ENCODE data around the gene BCR. TPM values are rescaled to one million over a fixed set of nuclear protein-coding genes. Genes with fewer than 3 reads are reported as not detected.

Gene BCR
- total RNA-seq, 1 donor from 2014 or later, result 102 TPM

GRCh38 chr22:23289851-23290724, 109.8 kb downstream of the BCR start:
- Mint-ChIP-seq H3K27me3 (no peaks in the 10 kb centered on the region), H3K27ac (peak overlapping the region; percentile 69), H3K4me1 (ENCODE audit: low read depth) (peaks cover 6% of the 10 kb centered on the region), H3K4me3 (ENCODE audit: low read depth) (no peak overlapping the region), H3K9me3 (ENCODE audit: low read depth) (no peaks in the 10 kb centered on the region), H3K36me3 (ENCODE audit: insufficient read depth) (peaks cover 25% of the 10 kb centered on the region)
- DNase-seq (ENCODE audit: low spot score, unreplicated experiment), result peak; percentile 71
- TF ChIP-seq CTCF (IDR thresholded peaks at IDR 0.05; ENCODE audit: unreplicated experiment), result peak; percentile 86

GRCh38 chr22:23291806-23292452, 111.6 kb downstream of the BCR start:
- TF ChIP-seq CTCF (IDR thresholded peaks at IDR 0.05; ENCODE audit: unreplicated experiment), result no peak
- Mint-ChIP-seq H3K9me3 (ENCODE audit: low read depth) (no peaks in the 10 kb centered on the region), H3K27me3 (no peaks in the 10 kb centered on the region), H3K36me3 (ENCODE audit: insufficient read depth) (peaks cover 30% of the 10 kb centered on the region), H3K4me1 (ENCODE audit: low read depth) (peaks cover 6% of the 10 kb centered on the region), H3K27ac (no peak overlapping the region), H3K4me3 (ENCODE audit: low read depth) (no peak overlapping the region)
- DNase-seq (ENCODE audit: low spot score, unreplicated experiment), result no peak

GRCh38 chr22:23292453-23293350, 112.4 kb downstream of the BCR start:
- Mint-ChIP-seq H3K9me3 (ENCODE audit: low read depth) (no peaks in the 10 kb centered on the region), H3K27ac (no peak overlapping the region), H3K4me1 (ENCODE audit: low read depth) (peaks cover 6% of the 10 kb centered on the region), H3K36me3 (ENCODE audit: insufficient read depth) (peaks cover 30% of the 10 kb centered on the region), H3K4me3 (ENCODE audit: low read depth) (no peak overlapping the region), H3K27me3 (no peaks in the 10 kb centered on the region)
- no peak for TF ChIP-seq CTCF (IDR thresholded peaks at IDR 0.05; ENCODE audit: unreplicated experiment)
- DNase-seq (ENCODE audit: low spot score, unreplicated experiment), result no peak

GRCh38 chr22:23293720-23294119, 113.4 kb downstream of the BCR start:
- H3K9me3 Mint-ChIP-seq (ENCODE audit: low read depth), result no peaks in the 10 kb centered on the region
- no peak overlapping the region for H3K27ac Mint-ChIP-seq
- H3K27me3 Mint-ChIP-seq, result no peaks in the 10 kb centered on the region
- H3K4me3 Mint-ChIP-seq (ENCODE audit: low read depth), result no peak overlapping the region
- peaks cover 36% of the 10 kb centered on the region for H3K36me3 Mint-ChIP-seq (ENCODE audit: insufficient read depth)
- TF ChIP-seq CTCF (IDR thresholded peaks at IDR 0.05; ENCODE audit: unreplicated experiment), result no peak
- H3K4me1 Mint-ChIP-seq (ENCODE audit: low read depth), result peaks cover 6% of the 10 kb centered on the region
- no peak for DNase-seq (ENCODE audit: low spot score, unreplicated experiment)

- no peak overlapping the region for H3K27ac Mint-ChIP-seq
- peaks cover 6% of the 10 kb centered on the region for H3K4me1 Mint-ChIP-seq (ENCODE audit: low read depth)
- no peaks in the 10 kb centered on the region for H3K9me3 Mint-ChIP-seq (ENCODE audit: low read depth)
- no peak for TF ChIP-seq CTCF (IDR thresholded peaks at IDR 0.05; ENCODE audit: unreplicated experiment)
- no peak for DNase-seq (ENCODE audit: low spot score, unreplicated experiment)
- H3K4me3 Mint-ChIP-seq (ENCODE audit: low read depth), result no peak overlapping the region
- H3K36me3 Mint-ChIP-seq (ENCODE audit: insufficient read depth), result peaks cover 36% of the 10 kb centered on the region
- H3K27me3 Mint-ChIP-seq, result no peaks in the 10 kb centered on the region
These were observed 113.9 kb downstream of the BCR start for GRCh38 chr22:23294221-23294620.
